SK-N-DZ (cell line): Measurements from ENCODE around the gene AQR. TPM values are rescaled to one million over a fixed set of nuclear protein-coding genes. Genes with fewer than 3 reads are reported as not detected.
A peak's percentile ranks its signal among the peaks of the same experiment; 100 is the strongest.
"Not testable (repeated sequence)": the region's sequence is repeated elsewhere in the genome, so short reads cannot be mapped to it uniquely, and the experiment has no call there.

Experiments used
- DNase-seq: peaks from one replicate; pipeline ENCODE4 v3.0.0-alpha.2; 2015; ENCODE audit warnings: low spot score
- polyA plus RNA-seq, 2 experiments: library from polyadenylated mRNA; depleted of rRNA; stranded (reverse); fragments of >200 nt; gene quantifications; 2 replicates each; pipeline ENCODE4 v1.2.3, GENCODE V29; 2014

Gene AQR
- 18.7 and 18.9 TPM in 2 replicates for polyA plus RNA-seq (2014; cell fraction: cytosol; rRNA removed)
- 34.3 and 42.4 TPM in 2 replicates for polyA plus RNA-seq (2014; cell fraction: nucleus; rRNA removed)

- peak; percentile 98 for DNase-seq
Measured at GRCh38 chr15:34969340-34970097, at the start of gene AQR. Gene AQR, minus strand, starts transcription at chr15:34969742. Its CDS starts 129 bp downstream, at chr15:34969613.

- DNase-seq, result no peak
Measured at GRCh38 chr15:35014241-35014640, 44.7 kb upstream of the AQR start.

GRCh38 chr15:35013370-35013769, 43.8 kb upstream of the AQR start:
- DNase-seq, result no peak

GRCh38 chr15:35007397-35007796, 37.9 kb upstream of the AQR start:
- DNase-seq, result no peak

- no peak for DNase-seq
Measured at GRCh38 chr15:35005933-35006332, 36.4 kb upstream of the AQR start.

GRCh38 chr15:35003928-35004327, 34.4 kb upstream of the AQR start:
- DNase-seq, result no peak

- no peak for DNase-seq
Measured at GRCh38 chr15:35000511-35000910, 31.0 kb upstream of the AQR start.

- no peak for DNase-seq
Measured at GRCh38 chr15:34999906-35000305, 30.4 kb upstream of the AQR start.

GRCh38 chr15:34994925-34995324, 25.4 kb upstream of the AQR start:
- no peak for DNase-seq

- DNase-seq, result no peak
Measured at GRCh38 chr15:34993877-34994276, 24.3 kb upstream of the AQR start.

GRCh38 chr15:34993412-34993811, 23.9 kb upstream of the AQR start:
- no peak for DNase-seq

GRCh38 chr15:34988027-34988902, 18.7 kb upstream of the AQR start, which contains the start of gene ZNF770:
Gene ZNF770, minus strand, starts transcription at chr15:34988287. Its CDS starts 4,853 bp downstream, at chr15:34983434.
- peak; percentile 80 for DNase-seq

- peak; percentile 16 for DNase-seq
Measured at GRCh38 chr15:34987609-34988026, 18.1 kb upstream of the AQR start.

- DNase-seq, result peak; percentile 25
Measured at GRCh38 chr15:34986771-34987480, 17.4 kb upstream of the AQR start.

GRCh38 chr15:34986326-34986725, 16.8 kb upstream of the AQR start:
- no peak for DNase-seq

GRCh38 chr15:34984889-34985630, 15.5 kb upstream of the AQR start:
- no peak for DNase-seq

- DNase-seq, result no peak
Measured at GRCh38 chr15:34976743-34977142, 7.2 kb upstream of the AQR start.

- DNase-seq, result no peak
Measured at GRCh38 chr15:34976073-34976472, 6.5 kb upstream of the AQR start.

GRCh38 chr15:34973512-34973911, 4.0 kb upstream of the AQR start:
- no peak for DNase-seq

GRCh38 chr15:34970098-34970643, 629 bp upstream of the AQR start:
- DNase-seq, result not testable (repeated sequence)

GRCh38 chr15:34964277-34964676, 5.3 kb downstream of the AQR start:
- no peak for DNase-seq
